A549 (cell line): Measurements from ENCODE around the gene TTYH3. TPM values are rescaled to one million over a fixed set of nuclear protein-coding genes. Genes with fewer than 3 reads are reported as not detected.
"Not testable (repeated sequence)": the region's sequence is repeated elsewhere in the genome, so short reads cannot be mapped to it uniquely, and the experiment has no call there.

Source experiments
- ATAC-seq, 2 experiments: fragments of 200-7000 bp in 1 of 2; fragments of >200 bp in 1 of 2; cut with Nextera tagmentation in 1 of 2; cut with Tn5 transposase in 1 of 2; 3 replicates each; pipeline versions ENCODE4 v1.8.0 to v1.9.1; 2018 to 2020; ENCODE audit warnings: mild to moderate bottlenecking in 1 of 2, moderate library complexity in 1 of 2
- CTCF ChIA-PET: fragments of 300-600 bp; sonication (Branson Sonifier 250); formaldehyde crosslinking; extraction: SDS; loops from one replicate; lab custom pipeline; 2021; ENCODE audit warnings: antibody characterized with exemption, inconsistent platforms; lab: Yijun Ruan, JAX
- POLR2A ChIA-PET: fragments of 350-600 bp; formaldehyde crosslinking; extraction: SDS; loops from one replicate; lab custom pipeline; 2021; ENCODE audit warnings: antibody characterized with exemption, inconsistent platforms; lab: Yijun Ruan, JAX
- DNase-seq, 2 experiments: peaks; one replicate each; pipeline versions ENCODE4 v3.0.0 to v3.0.0-alpha.2; 2011 to 2016; ENCODE audit warnings: low read depth in 1 of 2, low spot score in 1 of 2
- FAIRE-seq: peaks from 2 replicates; lab custom pipeline; 2011; peaks lifted over from hg19 to GRCh38; lab: Jason Lieb, UNC
- H3K27ac ChIP-seq, 2 experiments: fragments of >200 bp; sonication (Bioruptor Twin); formaldehyde crosslinking; 3 replicates each; pipeline ENCODE4 v1.5.1; 2016 to 2017
- H3K4me1 ChIP-seq: fragments of >200 bp; sonication (Bioruptor Twin); formaldehyde crosslinking; 3 replicates; pipeline ENCODE4 v1.6.1; 2016
- H3K4me2 ChIP-seq: fragments of >200 bp; sonication (Bioruptor Twin); formaldehyde crosslinking; 3 replicates; pipeline ENCODE4 v1.6.1; 2016
- H3K4me3 ChIP-seq: fragments of >200 bp; sonication (Bioruptor Twin); formaldehyde crosslinking; 3 replicates; pipeline ENCODE4 v1.5.1; 2016
- H3K9me3 ChIP-seq: fragments of >200 bp; sonication (Bioruptor Twin); formaldehyde crosslinking; 3 replicates; pipeline ENCODE4 v1.6.1; 2016
- BHLHE40 ChIP-seq: IDR thresholded peaks from 2 replicates; pipeline ENCODE4 v1.6.1; 2012; ENCODE audit warnings: low read depth, low read length, inconsistent platforms
- CBX2 ChIP-seq: fragments of 200-600 bp; sonication (generic); IDR thresholded peaks from 2 replicates; pipeline ENCODE4 v1.6.1; 2016; ENCODE audit warnings: low read depth, mild to moderate bottlenecking, borderline replicate concordance
- CBX8 ChIP-seq: fragments of 200-600 bp; sonication (generic); IDR thresholded peaks from 2 replicates; pipeline ENCODE4 v1.6.1; 2016
- E2F6 ChIP-seq: IDR thresholded peaks from 2 replicates; pipeline ENCODE4 v1.6.1; 2012; ENCODE audit warnings: low read depth, borderline replicate concordance
- EHF ChIP-seq: fragments of 250-450 bp; sonication (Bioruptor Pico); IDR thresholded peaks from 2 replicates; pipeline ENCODE4 v1.5.0; 2020; ENCODE audit warnings: mild to moderate bottlenecking
- ESRRA ChIP-seq: fragments of 150-350 bp; IDR thresholded peaks from 2 replicates; pipeline ENCODE4 v1.6.1; 2014; ENCODE audit warnings: mild to moderate bottlenecking, low read length, borderline replicate concordance
- GATA3 ChIP-seq: IDR thresholded peaks from 2 replicates; pipeline ENCODE4 v1.6.1; 2012; ENCODE audit warnings: borderline replicate concordance
- HDAC2 ChIP-seq: fragments of 200-600 bp; sonication (generic); IDR thresholded peaks from 2 replicates; pipeline ENCODE4 v1.6.1; 2016
- HMGXB4 ChIP-seq: fragments of 250-450 bp; sonication (Bioruptor Pico); IDR thresholded peaks from 2 replicates; pipeline ENCODE4 v1.5.0; 2021; ENCODE audit warnings: mild to moderate bottlenecking, moderate library complexity, borderline replicate concordance
- KDM5A ChIP-seq: fragments of 200-600 bp; sonication (generic); IDR thresholded peaks from 2 replicates; pipeline ENCODE4 v1.6.1; 2016; ENCODE audit warnings: antibody characterized with exemption, mild to moderate bottlenecking
- NFE2L2 ChIP-seq: fragments of 150-350 bp; conservative IDR thresholded peaks from 2 replicates; pipeline ENCODE4 v1.6.1; 2014; ENCODE audit warnings: low read length
- PBX3 ChIP-seq: IDR thresholded peaks from 2 replicates; pipeline ENCODE4 v1.6.1; 2012
- PHF8 ChIP-seq: fragments of 200-600 bp; sonication (generic); IDR thresholded peaks from 2 replicates; pipeline ENCODE4 v1.6.1; 2016; ENCODE audit warnings: low read depth, mild to moderate bottlenecking, antibody characterized with exemption, moderate library complexity, borderline replicate concordance
- POLR2AphosphoS2 ChIP-seq: conservative IDR thresholded peaks from 2 replicates; pipeline ENCODE4 v1.6.1; 2012; ENCODE audit warnings: low read length, improper control_type of control experiment, inconsistent platforms
- RAD21 ChIP-seq, 2 experiments: fragments of >200 bp in 1 of 2; sonication (Bioruptor Twin) in 1 of 2; formaldehyde crosslinking in 1 of 2; IDR thresholded peaks in 1 of 2; conservative IDR thresholded peaks in 1 of 2; 2 replicates in 1 of 2; 3 replicates in 1 of 2; pipeline ENCODE4 v1.6.1; 2012 to 2018; ENCODE audit warnings: inconsistent platforms in 1 of 2
- RARB ChIP-seq: fragments of 250-450 bp; sonication (Bioruptor Pico); IDR thresholded peaks from 2 replicates; pipeline ENCODE4 v1.8.0; 2021; ENCODE audit warnings: mild to moderate bottlenecking, moderate library complexity
- RCOR1 ChIP-seq: fragments of 150-350 bp; IDR thresholded peaks from 2 replicates; pipeline ENCODE4 v1.6.1; 2014; ENCODE audit warnings: antibody characterized with exemption, low read length, low read depth
- REST ChIP-seq: fragments of 200-600 bp; sonication (generic); IDR thresholded peaks from 2 replicates; pipeline ENCODE4 v1.6.1; 2016; ENCODE audit warnings: antibody characterized with exemption, mild to moderate bottlenecking, moderate library complexity
- RFX5 ChIP-seq: fragments of 450-650 bp; IDR thresholded peaks from 2 replicates; pipeline ENCODE4 v1.7.1; 2014; ENCODE audit warnings: antibody characterized with exemption, mild to moderate bottlenecking, moderate library complexity
- TFCP2L1 ChIP-seq: fragments of 250-450 bp; sonication (Bioruptor Pico); IDR thresholded peaks from 2 replicates; pipeline ENCODE4 v1.5.0; 2021; ENCODE audit warnings: mild to moderate bottlenecking
- ZNF302 ChIP-seq: fragments of 250-450 bp; sonication (Bioruptor Pico); IDR thresholded peaks from 2 replicates; pipeline ENCODE4 v1.9.0; 2021; ENCODE audit warnings: inconsistent platforms, mild to moderate bottlenecking, moderate library complexity
- WGBS: methylation state at CpG from one replicate; pipeline ENCODE4 v1.1.6; 2017; ENCODE audit errors: missing lambda C conversion rate; 5-methylcytosine and 5-hydroxymethylcytosine counted together
- polyA plus RNA-seq, 4 experiments: library from polyadenylated mRNA; depleted of rRNA in 3 of 4; stranded (reverse); fragments of >200 nt; fragmentation: RNase III in 1 of 4; extraction: RNeasy Plus Mini Kit Qiagen cat#74134 plus additional on column Dnase treatment in 1 of 4; gene quantifications; 2 replicates in 3 of 4; 3 replicates in 1 of 4; pipeline ENCODE4 v1.2.3, GENCODE V29; 2011 to 2017

TTYH3 gene
- polyA plus RNA-seq, 2 of the 4 experiments (the other 2 are of a cell fraction), result 11.3 to 43.6 TPM

- TF ChIP-seq CBX8 (no peak), PBX3 (no peak), ESRRA (no peak), ZNF302 (CRISPR knock-in tag) (no peak), HDAC2 (no peak), NFE2L2 (no peak), GATA3 (no peak), RAD21 (conservative IDR thresholded peaks at IDR 0.05 in 1 of 2, IDR thresholded peaks at IDR 0.05 in 1 of 2) (no peak), PHF8 (no peak), HMGXB4 (CRISPR knock-in tag) (no peak), BHLHE40 (no peak), RCOR1 (no peak), RFX5 (no peak), TFCP2L1 (no peak), RARB (CRISPR knock-in tag) (no peak)
- WGBS, result 94% methylated on average over 16 of the region's 16 CpGs
- ATAC-seq (no peak), DNase-seq (no peak), FAIRE-seq (no peak)
- H3K4me2 ChIP-seq, result no peak overlapping the region
- H3K4me1 ChIP-seq, result no peaks in the 10 kb centered on the region
- H3K9me3 ChIP-seq, result no peaks in the 10 kb centered on the region
- no peak overlapping the region for H3K4me3 ChIP-seq
- ChIA-PET POLR2A (no interaction called here), CTCF (interaction anchor here (0.6 to 1.6 kb wide), 5 partner anchors 29 to 121 kb away, joined by 3 to 4 read pairs (median 4); partner anchors contain the start of gene GRIFIN)
- no peak overlapping the region for H3K27ac ChIP-seq
These were observed 42.4 kb upstream of the TTYH3 start for GRCh38 chr7:2589341-2589740.

- H3K27ac ChIP-seq, H3K9me3 ChIP-seq, FAIRE-seq, POLR2A ChIA-PET, ATAC-seq, H3K4me3 ChIP-seq, H3K4me1 ChIP-seq, DNase-seq, H3K4me2 ChIP-seq: not testable (repeated sequence)
- CTCF ChIA-PET, result interaction anchor here (0.6 to 1.6 kb wide), 6 partner anchors 29 to 1344 kb away, joined by 3 to 4 read pairs (median 4); partner anchors contain the start of gene GRIFIN
- WGBS, result 95% methylated on average over 13 of the region's 15 CpGs
These were observed 41.8 kb upstream of the TTYH3 start for GRCh38 chr7:2589941-2590340.

DNA sequence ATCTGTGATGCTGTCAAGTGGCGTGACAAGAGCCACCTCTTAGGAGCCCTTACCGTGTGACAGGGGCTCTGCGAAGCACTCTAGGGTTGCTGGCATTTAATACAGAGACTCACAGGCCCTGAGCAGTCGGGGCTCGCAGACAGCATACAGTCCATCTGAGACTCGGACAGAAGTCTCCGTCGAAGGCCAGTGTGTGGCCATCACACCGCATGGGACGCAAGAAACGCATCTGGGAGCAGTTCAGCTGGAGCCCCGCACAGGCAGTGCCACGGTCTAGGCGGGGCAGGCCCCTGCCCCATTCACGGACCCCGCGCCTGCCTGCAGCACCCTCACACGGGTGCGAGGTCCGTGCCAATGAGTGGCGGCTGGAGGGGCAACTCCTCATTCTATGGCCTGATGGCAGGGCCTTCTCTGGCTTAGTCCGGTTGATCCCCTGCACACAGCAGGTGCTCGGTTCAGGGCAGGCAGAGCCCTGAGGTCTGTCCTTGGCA, 39.4 kb upstream of the TTYH3 start:
- POLR2A ChIA-PET, result no interaction called here
- CTCF ChIA-PET, result no interaction called here
- Histone ChIP-seq H3K4me1 (no peaks in the 10 kb centered on the region), H3K4me3 (no peak overlapping the region), H3K4me2 (no peak overlapping the region), H3K9me3 (no peaks in the 10 kb centered on the region), H3K27ac (no peak overlapping the region)
- WGBS, result 94% methylated on average over 13 of the region's 23 CpGs
- TF ChIP-seq PHF8 (no peak), EHF (CRISPR knock-in tag) (no peak), E2F6 (no peak), CBX2 (no peak), REST (no peak), KDM5A (no peak), POLR2AphosphoS2 (no peak)
- no peak; a peak in 2 of 6 replicates for ATAC-seq
- no peak for DNase-seq
- FAIRE-seq, result no peak
